Measurements from ENCODE around the gene MCC.

MCC gene

DNA sequence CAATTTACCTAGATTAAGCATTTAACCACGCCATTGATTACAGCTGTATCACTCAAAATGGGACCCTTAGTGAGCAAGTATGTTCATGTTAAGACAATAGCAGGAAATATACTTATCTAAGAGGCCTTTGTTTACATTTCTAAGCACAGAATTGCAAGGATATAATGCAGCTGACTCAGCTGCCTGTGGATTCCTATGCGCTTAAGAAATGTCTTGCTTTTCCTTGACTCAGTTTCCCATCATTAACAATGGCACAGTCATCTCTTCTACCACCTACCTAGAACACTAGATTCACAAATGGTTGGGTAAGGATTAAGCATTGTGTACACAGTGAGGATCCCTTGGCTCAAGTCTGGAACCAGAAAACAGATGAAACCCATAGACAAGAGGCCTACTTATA lies 217.2 kb downstream of the MCC start:
- no peak for DNase-seq (ENCODE audit: low read depth)

DNA sequence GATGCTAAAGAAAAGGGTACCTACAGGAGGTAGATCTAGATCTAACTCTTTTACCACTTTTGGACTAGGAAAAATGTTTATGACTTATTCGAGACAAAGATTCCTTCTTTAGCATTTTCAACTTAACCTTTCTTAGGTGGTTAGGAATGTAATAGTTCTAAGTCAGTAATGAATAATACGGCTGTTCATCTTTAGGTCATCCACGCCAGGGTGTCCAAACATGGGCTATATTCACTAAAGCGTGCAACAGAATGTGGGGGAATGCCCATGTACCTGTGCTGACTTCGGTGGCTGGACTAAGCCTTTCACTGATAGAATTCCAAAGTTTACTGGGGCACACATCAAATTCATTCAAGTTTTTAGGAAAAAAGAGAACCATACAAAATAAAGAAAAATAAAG lies 218.2 kb downstream of the MCC start:
- no peak for DNase-seq (ENCODE audit: low read depth)

DNA sequence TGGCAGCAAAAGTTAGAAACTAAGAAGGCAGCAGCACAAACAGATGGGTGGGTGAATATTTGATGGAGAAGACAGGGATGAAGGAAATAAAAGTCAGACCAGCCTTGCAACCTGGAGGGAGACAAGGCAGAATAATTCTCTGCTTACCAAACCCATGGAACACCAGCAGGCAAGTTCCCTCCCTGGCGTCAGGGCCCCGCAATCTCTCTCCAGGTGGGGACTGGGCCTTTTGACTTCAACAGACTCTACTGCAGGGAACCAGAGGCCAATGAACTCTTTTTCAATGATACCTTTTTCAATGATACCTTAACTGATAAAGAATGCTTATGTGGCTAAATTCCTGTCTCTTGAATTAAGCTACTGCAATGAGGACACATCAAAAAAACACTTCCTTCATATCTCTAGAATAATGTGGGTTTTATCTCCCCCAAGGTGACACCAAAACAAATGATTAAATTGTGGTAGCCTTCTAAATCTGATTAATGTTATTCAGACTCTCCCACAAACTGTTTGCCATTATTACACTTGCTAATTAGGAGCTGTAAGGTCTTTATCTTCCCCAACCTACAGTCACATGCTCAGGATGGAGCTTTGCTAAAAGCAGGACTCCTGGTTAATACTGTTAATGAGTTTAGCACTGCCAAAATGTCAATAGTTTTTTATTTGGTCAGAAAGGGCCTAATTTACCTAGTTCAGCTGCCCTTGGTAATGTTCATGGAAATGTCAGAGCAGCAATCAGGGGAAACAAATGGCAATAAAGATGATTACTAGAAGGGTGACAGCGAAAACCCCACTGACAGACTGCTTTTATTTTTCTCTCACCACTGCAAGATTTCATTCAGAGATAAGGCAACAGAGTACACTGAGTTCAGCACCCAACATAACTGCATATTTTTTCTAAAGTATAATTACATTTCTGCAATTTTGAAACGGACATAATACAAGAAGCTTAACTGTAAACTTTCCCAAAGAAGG lies 218.9 kb downstream of the MCC start:
- no peak for DNase-seq (ENCODE audit: low read depth)

DNA sequence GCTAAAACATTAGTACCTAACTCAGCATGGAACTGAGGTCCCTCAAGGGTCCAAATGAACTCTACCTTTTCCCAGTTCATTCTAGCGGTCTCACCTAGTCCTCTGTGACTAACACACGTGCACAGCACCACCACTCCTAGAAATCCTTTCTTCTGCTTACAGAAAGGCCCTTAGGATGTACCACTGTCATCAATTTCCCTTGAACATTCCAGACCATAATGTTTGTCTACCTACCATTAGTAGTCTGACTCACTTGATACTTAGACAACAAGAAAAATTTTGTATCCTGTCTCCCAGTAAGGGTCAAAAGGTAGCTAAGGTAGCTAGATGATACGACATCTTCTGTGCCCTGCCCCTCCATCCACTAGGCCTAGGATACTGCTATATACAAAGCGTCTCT lies 220.0 kb downstream of the MCC start:
- DNase-seq (ENCODE audit: low read depth): no peak

DNA sequence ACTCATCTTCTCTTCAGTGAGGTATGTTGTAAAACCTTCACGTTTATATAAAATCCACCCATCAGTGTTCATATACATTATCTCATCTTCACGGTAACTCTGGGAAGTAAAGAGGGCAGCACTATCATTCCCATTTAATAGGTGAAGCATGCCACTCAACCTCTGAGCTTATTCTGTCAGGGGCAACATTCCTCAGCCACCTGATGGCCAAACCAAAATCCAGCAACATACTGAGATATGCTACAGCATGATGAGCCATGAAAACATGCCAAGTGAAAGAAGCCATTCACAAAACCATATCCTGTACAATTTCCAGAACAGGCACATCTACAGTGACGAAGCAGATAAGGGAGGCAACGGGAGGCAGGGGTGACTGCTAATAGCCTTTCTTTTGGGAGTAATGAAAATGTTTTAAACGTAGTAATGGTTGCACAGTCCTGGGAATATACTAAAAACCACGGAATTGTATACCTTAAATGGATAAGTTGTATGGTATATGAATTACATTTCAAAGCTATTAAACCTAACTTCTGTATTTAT lies 220.8 kb downstream of the MCC start:
- no peak for DNase-seq (ENCODE audit: low read depth)

DNA sequence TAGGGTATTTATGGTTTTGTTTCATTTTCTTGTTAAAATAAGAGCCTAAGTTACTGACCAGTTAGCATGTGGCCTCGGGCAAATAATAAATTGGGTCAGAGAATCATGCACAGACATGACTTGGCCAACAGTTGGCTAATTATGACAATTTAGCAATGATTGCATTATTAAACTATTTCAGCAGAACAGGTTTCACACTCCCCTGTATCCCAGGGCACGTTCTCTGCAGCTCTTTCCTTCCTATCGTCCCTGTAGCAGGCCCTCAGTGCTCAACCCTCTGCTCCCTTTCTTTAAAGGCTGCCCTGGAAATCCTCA lies 221.4 kb downstream of the MCC start:
- DNase-seq (ENCODE audit: low read depth): no peak

DNA sequence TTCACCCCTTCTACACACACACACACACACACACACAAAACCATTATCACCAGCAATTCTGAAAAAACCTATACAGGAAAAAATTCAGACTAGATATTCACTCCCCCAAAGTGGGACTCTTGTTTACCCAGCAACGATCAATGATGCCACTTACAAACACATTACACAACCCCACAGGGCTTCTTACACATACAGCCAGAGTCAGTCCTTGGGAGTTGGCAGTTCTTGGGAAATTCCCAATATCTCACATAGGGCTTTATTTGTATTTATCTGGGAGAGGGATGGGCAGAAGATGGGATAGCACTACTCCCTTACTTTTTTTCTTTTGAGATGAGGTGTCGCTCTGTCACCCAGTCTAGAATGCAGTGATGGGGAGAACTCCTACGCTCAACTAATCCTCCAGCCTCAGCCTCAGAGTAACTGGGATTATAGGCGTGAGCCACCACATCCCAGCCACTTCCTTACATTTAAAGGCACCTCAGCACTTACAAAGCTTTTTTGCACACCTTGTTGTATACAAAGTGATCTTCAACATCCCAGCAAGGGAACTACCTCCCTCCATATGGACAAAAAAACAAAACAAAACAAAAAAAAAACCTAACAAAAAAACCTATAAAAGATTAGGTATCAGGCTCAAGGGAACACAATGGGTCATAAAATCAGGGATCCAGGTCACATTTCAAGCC lies 221.9 kb downstream of the MCC start:
- no peak for DNase-seq (ENCODE audit: low read depth)

DNA sequence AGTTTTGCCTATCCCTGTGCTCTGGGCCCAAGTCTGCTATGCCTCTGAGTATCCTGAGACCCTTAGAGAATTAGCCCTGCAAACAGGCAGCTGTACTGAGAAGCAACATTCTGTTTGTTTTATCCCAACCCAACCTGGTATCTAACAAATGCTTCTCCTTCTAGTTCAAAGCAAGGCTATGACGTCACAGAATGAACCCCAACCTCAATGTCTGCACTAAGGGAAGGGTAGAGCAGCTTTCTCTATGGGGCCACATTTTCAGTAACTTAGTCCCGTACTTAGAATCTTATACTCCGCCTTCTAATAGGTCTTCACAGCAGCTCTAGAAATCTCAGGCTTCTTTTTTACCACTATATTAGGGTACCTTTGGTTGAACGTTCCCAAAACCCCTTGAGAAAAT lies 223.1 kb downstream of the MCC start:
- no peak for DNase-seq (ENCODE audit: low read depth)

DNA sequence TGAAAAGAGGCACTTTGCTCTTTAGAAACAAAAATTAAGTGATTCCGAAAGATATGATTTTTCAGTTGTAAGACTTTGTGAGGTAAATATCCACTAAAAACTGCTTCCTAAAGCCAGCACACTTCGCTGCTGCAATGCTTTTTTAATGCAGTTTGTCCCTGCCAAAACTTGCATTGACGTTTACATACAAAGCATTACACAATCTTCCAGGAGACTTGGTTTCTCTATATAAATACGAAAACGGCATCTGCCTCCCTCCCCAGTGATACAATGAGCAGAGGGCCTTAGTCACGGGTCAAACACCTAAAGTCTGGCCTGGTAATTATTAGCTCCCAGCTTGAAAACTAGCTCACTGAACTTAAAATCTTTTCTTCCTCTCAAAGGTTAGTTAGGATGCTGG lies 224.2 kb downstream of the MCC start:
- DNase-seq (ENCODE audit: low read depth): no peak

DNA sequence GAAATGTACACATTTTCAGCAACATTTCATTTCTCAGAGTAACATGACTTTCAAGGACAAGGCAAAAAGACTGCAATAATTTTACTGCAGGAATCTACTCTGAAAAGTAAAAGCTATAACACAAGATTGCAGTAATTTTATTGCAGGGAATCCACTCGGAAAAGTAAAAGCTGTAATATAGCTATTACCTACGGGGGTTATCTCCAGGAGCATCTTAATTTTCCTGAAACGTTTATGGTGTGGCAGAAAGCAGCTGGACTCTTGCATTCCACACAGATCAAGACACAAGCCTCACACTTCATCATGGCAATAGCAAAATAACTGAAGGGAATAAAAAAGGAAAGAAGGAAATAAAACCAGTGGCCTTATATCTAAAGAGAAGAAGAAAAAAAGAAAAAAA lies 224.7 kb downstream of the MCC start:
- DNase-seq (ENCODE audit: low read depth): no peak

DNA sequence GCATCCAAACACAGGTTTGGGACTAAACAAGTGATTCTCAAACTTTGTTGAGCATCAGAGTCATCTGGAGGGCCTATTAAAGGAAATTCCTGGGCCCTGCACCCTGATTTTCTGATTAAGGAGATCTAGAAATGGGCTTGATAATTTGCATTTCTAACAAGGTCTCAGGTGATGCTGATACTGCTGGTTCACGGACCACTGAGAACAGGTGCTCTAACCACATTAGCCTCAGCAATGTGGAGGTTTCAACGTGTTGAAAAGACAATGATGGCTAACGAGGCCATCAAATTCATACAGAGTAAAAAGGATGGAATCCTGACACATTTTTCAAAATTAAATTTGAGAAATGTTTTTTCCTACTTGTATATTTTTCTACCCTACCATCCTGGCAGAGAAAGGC lies 225.6 kb downstream of the MCC start:
- no peak for DNase-seq (ENCODE audit: low read depth)

DNA sequence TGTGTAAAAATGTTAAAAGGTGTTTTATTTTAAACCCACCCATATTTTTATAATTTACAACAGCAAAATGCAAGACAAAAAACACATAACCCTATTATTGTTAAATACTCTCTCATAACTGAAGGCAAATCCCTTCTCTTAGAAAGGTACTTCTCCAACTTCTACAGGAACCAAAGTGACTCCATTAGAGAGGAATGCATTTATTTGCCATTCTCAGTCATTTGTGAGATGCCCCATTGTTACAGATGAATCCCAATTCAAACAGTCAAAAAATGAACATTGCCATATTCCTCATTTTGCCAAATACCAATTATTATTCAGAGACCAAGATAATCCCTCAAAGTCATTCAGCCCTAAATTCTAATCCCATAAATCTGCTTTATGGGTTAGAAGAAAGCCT lies 229.2 kb downstream of the MCC start:
- no peak for DNase-seq (ENCODE audit: low read depth)

DNA sequence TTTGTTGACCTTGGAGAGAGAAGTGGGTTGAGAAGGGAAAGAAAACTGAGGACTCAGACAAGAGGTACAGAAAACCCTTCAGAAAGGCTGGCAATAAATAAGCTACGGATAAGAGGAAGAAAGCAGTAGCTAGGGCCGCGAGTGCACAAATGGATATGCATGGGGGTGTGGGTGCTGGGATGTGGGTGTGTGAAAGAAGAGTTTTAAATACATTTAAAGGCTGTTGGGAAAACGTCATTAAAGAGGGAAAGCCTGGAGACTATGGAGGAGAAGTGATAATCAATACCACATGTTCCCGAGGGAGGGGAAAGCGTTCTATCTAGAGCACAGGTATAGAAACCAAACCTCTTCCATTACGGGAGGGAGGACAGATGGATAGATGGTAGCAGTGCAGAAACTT lies 230.7 kb downstream of the MCC start:
- no peak for DNase-seq (ENCODE audit: low read depth)

DNA sequence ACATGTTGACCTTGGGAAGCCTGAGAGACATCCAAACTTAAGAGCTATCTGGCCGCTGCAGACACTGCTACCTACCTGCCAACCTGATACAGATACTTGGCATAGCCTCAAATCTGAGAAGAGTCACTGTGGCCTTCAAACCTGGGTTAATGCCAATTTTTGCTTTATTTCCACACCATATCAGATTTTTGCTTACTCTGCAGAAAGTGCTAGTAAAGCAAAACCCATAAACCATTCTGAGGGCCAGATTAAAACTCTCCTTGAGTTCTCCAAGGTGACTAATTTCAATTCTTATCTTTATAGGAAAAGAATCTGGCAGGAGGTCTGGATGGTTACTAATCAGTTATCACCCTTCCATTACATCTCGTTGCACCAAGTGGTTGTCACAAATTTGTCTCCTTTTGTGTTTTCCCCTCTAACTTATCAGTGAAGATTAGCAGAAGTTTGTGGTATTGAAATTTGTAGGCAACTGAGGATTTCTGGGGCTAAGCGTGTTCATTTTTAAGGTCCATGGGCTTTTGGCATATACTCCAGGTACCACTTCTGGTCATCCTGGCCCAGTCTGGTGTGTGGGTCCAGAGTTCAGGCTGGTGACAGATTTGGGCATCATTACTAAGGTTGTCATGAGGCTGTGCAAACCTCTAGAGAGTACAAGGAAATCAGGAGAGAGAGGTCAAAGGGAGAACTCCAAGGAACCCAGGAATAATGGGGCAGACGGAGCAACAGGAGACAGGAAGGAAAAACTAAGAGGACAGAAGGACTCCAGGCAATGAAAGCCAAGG lies 231.4 kb downstream of the MCC start:
- DNase-seq (ENCODE audit: low read depth): no peak

DNA sequence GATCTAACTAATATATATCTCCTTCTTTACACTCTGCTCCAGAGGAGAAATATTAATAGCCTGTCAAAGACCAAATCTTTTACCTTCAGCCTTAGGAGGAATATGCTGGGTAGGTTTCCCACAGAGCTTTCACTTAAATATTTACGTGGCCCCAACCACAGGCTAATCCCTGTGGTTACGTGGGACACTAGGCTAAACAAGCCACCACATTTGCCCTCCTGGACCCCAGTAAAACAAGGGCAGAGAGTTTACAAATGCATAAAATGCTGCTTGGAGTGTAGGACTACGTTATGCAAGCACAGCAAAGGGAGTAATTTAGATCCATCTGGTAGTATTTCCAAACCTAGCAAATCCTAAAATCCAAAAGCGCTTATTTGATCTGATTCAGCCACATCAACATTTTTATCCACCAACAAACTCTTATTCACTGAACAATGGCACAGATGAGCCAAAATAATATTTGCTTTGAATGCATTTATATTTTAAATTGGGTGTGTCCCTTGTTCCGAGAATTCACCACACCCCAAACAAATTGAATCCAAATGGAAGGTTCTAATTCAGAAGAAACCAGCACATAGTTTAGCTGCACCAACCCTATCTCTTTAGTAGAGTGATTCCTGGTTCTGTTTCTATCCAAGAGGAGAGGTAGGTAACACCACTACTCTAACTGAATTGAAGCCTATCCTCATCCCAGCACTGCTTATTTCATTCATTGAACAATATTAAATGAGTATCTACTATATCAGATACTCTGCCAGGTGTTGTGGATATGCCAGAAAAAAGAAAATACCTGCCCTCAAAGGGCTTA lies 232.5 kb downstream of the MCC start:
- no peak for DNase-seq (ENCODE audit: low read depth)

DNA sequence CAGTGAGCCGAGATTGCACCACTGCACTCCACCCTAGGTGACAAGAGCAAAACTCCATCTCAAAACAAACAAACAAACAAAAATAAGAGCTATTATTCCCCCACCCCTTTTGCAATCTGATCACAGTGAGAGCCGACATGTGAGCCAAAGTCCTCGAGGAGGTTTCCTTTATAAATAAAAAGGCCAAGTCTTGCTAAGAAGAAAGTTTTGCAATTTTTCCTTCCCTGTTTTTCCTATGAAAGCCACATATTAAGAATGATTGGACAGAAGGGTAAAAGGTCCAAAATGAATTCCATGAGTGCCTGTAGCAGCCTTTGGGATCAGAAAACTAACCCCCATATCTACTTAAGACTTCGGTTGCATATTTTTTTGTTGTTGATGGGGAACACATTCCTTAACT lies 233.1 kb downstream of the MCC start:
- no peak for DNase-seq (ENCODE audit: low read depth)

DNA sequence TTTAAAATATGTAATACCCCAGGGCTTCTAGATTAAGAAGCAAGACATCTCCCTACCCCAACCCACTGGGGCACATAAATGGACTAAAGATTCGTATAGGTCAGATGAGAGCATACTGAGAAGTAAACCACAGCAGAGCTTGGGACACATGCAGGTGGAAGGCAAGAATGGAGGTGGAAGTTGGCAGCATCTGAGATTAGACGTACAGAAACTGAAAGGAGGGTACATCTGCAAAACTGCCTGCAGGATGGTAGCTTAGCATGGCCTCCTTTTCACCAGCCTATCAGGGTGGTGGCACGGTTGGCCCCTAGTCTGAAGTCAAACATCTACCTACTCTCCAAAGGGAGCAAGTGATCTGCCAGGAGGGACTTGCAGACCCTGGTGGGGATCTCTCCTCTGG lies 235.2 kb downstream of the MCC start:
- DNase-seq (ENCODE audit: low read depth): no peak

DNA sequence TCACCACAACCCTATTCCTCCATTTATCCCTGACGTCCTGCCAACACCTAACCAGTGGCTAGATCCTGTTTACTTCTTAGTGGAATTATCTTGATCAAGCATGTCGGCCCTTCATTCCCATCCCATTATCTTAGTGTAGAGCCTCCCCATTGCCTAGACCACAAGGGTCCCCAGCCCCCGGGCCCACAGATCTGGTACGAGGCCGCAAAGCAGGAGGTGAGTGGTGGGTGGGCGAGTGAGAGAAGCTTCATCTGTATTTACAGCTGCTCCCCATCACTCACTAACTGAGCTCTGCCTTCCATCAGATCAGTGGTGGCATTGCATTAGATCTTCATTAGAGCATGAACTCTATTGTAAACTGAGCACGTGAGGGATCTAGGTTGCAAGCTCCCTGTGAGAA lies 236.2 kb downstream of the MCC start:
- no peak for DNase-seq (ENCODE audit: low read depth)

DNA sequence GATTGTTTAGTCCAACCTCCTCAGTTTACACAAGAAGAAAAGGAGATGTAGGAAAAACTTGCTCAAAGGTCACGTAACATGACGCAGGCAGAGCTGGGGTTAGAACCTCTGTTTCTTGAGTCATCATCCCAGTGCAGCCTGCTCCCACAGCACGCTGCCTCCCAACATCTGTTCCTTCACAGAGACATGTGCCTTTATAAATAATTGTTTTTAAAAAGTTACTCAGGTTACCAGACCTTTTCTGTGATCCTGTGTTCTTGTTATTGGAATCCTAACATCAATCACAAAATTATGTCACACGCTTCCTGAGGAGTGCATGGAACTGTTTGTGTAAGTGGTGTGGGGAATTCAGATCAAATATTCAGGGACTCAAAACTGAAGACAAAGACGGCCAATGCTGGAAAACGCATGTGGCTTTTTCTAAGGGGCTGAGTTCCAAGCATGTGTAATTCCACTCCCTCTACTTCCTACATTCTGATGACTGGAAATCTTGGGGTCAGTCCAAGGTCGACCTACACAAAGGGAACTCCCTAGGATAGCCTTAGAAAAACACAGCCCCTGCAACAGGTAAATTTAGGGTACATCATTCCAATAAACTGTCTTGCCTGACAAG lies 237.8 kb downstream of the MCC start:
- no peak for DNase-seq (ENCODE audit: low read depth)

DNA sequence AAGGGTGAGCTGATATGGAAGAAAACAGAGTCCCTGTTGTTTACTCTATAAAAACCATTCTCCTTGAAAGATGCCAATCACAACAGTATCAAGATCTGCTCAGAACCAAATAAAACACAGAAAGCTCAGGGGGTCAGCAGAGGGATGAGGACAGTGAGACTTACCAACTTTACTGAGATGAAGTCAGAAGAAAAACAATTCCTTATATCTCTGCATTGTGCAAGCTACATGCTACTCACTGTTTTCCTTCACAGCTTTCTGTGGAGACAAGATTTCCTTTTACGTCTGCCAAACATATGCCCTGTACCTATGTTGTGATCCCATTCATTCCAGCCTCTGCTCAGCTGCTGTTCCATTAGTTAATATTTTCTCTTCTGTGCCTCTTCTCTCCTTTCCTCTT lies 239.0 kb downstream of the MCC start:
- no peak for DNase-seq (ENCODE audit: low read depth)

DNA sequence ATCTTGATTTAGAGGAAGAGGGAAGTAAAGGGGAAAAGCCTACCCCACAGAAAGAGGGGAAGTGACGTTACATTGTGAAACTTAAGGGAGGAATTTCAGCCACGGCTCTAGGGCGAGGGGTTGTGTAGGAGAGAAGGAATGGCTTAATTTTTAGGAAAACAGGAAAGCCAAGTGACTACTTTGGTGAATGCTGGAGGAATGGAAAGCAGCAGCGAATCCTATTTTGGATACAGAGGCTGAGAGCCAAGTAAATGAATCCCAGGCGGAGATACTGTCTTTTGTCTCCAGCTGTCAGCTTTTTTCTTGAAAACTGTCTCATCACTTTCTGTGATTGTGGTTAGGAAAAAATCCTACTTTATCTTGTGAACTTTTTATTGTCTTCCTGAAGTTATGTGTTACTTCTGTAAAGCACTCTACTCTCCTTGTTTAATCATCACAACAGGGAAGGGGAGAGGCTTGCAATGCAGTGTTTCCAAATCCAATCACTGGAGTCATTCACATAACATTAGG lies 241.8 kb downstream of the MCC start:
- DNase-seq (ENCODE audit: low read depth): no peak

All from T-helper 22 cell (primary cell).